C4-2B (cell line): ENCODE measurements around the gene KLHL26.

Source experiments
- ZFX ChIP-seq: fragments of 450-650 bp; IDR thresholded peaks from 2 replicates; pipeline ENCODE4 v1.6.1; 2017
- TF ChIP-seq, protein P1 (sequence below): fragments of 450-650 bp; conservative IDR thresholded peaks from 2 replicates; pipeline ENCODE4 v1.5.1; 2017; ENCODE audit warnings: mild to moderate bottlenecking

DNA sequence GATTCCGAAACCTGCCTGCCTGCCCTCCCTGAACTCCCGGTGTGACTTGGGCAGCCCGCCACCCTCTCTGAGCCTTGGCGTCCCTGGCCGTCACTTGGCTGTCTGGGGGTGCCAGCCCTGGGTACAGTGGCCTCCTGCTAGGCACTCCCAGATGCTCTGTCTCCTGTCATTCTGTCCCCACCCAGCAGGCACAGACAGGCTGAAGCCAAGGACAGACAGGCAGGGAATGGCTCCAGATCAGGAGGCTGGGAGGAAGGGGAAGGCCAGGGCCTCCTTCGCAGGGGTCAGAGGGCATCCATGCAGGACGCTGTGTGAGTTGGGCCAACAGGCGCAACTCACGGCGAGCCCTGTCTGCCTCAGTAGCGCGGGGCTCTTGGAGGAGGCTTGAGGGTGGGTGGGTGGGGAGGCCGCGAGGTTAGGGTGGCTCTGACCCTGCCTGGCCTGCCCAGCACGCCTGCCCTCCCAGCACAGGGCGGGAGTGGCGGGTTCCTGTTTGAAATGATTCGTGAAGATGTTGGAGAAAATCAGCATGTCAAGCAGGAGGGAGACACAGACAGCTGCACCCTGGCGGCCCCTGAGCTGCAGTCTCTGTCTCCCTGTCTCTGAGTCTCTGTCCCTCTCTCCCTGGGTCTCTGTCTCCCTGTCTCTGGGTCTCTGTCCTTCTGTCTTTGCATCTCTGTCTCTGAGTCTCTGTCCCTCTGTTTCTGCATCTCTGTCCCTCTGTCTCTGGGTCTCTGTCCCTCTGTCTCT is 19.7 kb downstream of the KLHL26 start:
- TF ChIP-seq, protein P1, sequence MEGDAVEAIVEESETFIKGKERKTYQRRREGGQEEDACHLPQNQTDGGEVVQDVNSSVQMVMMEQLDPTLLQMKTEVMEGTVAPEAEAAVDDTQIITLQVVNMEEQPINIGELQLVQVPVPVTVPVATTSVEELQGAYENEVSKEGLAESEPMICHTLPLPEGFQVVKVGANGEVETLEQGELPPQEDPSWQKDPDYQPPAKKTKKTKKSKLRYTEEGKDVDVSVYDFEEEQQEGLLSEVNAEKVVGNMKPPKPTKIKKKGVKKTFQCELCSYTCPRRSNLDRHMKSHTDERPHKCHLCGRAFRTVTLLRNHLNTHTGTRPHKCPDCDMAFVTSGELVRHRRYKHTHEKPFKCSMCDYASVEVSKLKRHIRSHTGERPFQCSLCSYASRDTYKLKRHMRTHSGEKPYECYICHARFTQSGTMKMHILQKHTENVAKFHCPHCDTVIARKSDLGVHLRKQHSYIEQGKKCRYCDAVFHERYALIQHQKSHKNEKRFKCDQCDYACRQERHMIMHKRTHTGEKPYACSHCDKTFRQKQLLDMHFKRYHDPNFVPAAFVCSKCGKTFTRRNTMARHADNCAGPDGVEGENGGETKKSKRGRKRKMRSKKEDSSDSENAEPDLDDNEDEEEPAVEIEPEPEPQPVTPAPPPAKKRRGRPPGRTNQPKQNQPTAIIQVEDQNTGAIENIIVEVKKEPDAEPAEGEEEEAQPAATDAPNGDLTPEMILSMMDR, result no peak
- TF ChIP-seq ZFX, result no peak
